NCI-H128 (cell line): ENCODE measurements around the gene OSGEP.

Source experiments
- DNase-seq: peaks from one replicate; lab custom pipeline; 2025; ENCODE audit not compliant: unreplicated experiment; lab: John Stamatoyannopoulos, UW

OSGEP gene

GRCh38 chr14:20434701-20435581 lies 19.7 kb downstream of the OSGEP start:
- DNase-seq: no peak

- DNase-seq: no peak
Observed at GRCh38 chr14:20429801-20430669, 24.6 kb downstream of the OSGEP start.

- no peak for DNase-seq
Observed at GRCh38 chr14:20428802-20429201, 25.8 kb downstream of the OSGEP start.

- no peak for DNase-seq
Observed at GRCh38 chr14:20428010-20428365, 26.6 kb downstream of the OSGEP start.

GRCh38 chr14:20427231-20428009 lies 27.2 kb downstream of the OSGEP start:
- DNase-seq: no peak

GRCh38 chr14:20424851-20425250 lies 29.8 kb downstream of the OSGEP start:
- no peak for DNase-seq

- DNase-seq: no peak
Observed at GRCh38 chr14:20422886-20423285, 31.7 kb downstream of the OSGEP start.

- DNase-seq: no peak
Observed at GRCh38 chr14:20421267-20421666, 33.3 kb downstream of the OSGEP start.

GRCh38 chr14:20419419-20419818 lies 35.2 kb downstream of the OSGEP start:
- DNase-seq: no peak

- DNase-seq: no peak
Observed at GRCh38 chr14:20418501-20418909, 36.1 kb downstream of the OSGEP start.

- DNase-seq: peak; percentile 48
Observed at GRCh38 chr14:20417250-20418186, 37.1 kb downstream of the OSGEP start.

- DNase-seq: no peak
Observed at GRCh38 chr14:20416223-20416622, 38.4 kb downstream of the OSGEP start.

GRCh38 chr14:20415782-20416206 lies 38.8 kb downstream of the OSGEP start:
- no peak for DNase-seq

- no peak for DNase-seq
Observed at GRCh38 chr14:20413744-20414082, 40.9 kb downstream of the OSGEP start.

GRCh38 chr14:20412876-20413743 lies 41.5 kb downstream of the OSGEP start, which contains the start of gene TEP1:
TSS of gene TEP1 (minus strand) at chr14:20413501. CDS start at chr14:20408439, 5,062 bp downstream.
- DNase-seq: peak; percentile 20

GRCh38 chr14:20412411-20412810 lies 42.2 kb downstream of the OSGEP start:
- DNase-seq: no peak

- no peak for DNase-seq
Observed at GRCh38 chr14:20409226-20409625, 45.4 kb downstream of the OSGEP start.

- no peak for DNase-seq
Observed at GRCh38 chr14:20403521-20403920, 51.1 kb downstream of the OSGEP start.

- DNase-seq: no peak
Observed at GRCh38 chr14:20400965-20401593, 53.5 kb downstream of the OSGEP start.
